Ammon's horn (tissue), 1 donor: ENCODE data around the gene IL5.
"Not testable (repeated sequence)": the region's sequence is repeated elsewhere in the genome, so short reads cannot be mapped to it uniquely, and the experiment has no call there.

Experiments
- DNase-seq: peaks from one replicate; pipeline ENCODE4 v3.0.0-alpha.2; 2016; ENCODE audit warnings: low spot score

The IL5 gene

GRCh38 chr5:132543472-132544201 lies at the start of gene IL5:
Gene IL5, minus strand, starts transcription at chr5:132543522. Its CDS starts 44 bp downstream, at chr5:132543478.
- DNase-seq, result no peak

GRCh38 chr5:132592521-132592920 lies 49.2 kb upstream of the IL5 start:
- DNase-seq, result no peak

- DNase-seq, result no peak
These were observed 47.8 kb upstream of the IL5 start for GRCh38 chr5:132591145-132591544.

GRCh38 chr5:132589467-132589866 lies 46.1 kb upstream of the IL5 start:
- no peak for DNase-seq

- DNase-seq, result no peak
These were observed 42.7 kb upstream of the IL5 start for GRCh38 chr5:132586063-132586462.

GRCh38 chr5:132584560-132584959 lies 41.2 kb upstream of the IL5 start:
- not testable (repeated sequence) for DNase-seq

- no peak for DNase-seq
These were observed 32.8 kb upstream of the IL5 start for GRCh38 chr5:132576123-132576522.

- no peak for DNase-seq
These were observed 23.3 kb upstream of the IL5 start for GRCh38 chr5:132566657-132567056.

- DNase-seq, result not testable (repeated sequence)
These were observed 21.2 kb upstream of the IL5 start for GRCh38 chr5:132564555-132564954.

- no peak for DNase-seq
These were observed 18.3 kb upstream of the IL5 start for GRCh38 chr5:132561601-132562000.

GRCh38 chr5:132559383-132560060 lies 16.2 kb upstream of the IL5 start:
- DNase-seq, result no peak

- DNase-seq, result peak; percentile 21
These were observed 14.3 kb upstream of the IL5 start for GRCh38 chr5:132557478-132558172.

- DNase-seq, result peak; percentile 91
These were observed 13.6 kb upstream of the IL5 start, which contains the start of gene RAD50 for GRCh38 chr5:132556763-132557477. Gene RAD50, plus strand, starts transcription at chr5:132556977. Its CDS starts 348 bp downstream, at chr5:132557325.

GRCh38 chr5:132556153-132556762 lies 12.9 kb upstream of the IL5 start:
- no peak for DNase-seq

- DNase-seq, result no peak
These were observed 6.3 kb upstream of the IL5 start for GRCh38 chr5:132549576-132549975.

GRCh38 chr5:132548834-132549233 lies 5.5 kb upstream of the IL5 start:
- DNase-seq, result not testable (repeated sequence)

- no peak for DNase-seq
These were observed 3.9 kb upstream of the IL5 start for GRCh38 chr5:132547269-132547668.

- no peak for DNase-seq
These were observed 2.8 kb upstream of the IL5 start for GRCh38 chr5:132546108-132546507.

GRCh38 chr5:132540764-132541163 lies 2.6 kb downstream of the IL5 start:
- DNase-seq, result peak; percentile 58

- DNase-seq, result no peak
These were observed 3.2 kb downstream of the IL5 start for GRCh38 chr5:132540149-132540548.

- DNase-seq, result no peak
These were observed 3.6 kb downstream of the IL5 start for GRCh38 chr5:132539716-132540115.

GRCh38 chr5:132530946-132531345 lies 12.4 kb downstream of the IL5 start:
- DNase-seq, result no peak
